HUES48 (cell line): ENCODE measurements around the gene HNRNPL.
"Not testable (repeated sequence)": the region's sequence is repeated elsewhere in the genome, so short reads cannot be mapped to it uniquely, and the experiment has no call there.

Experiments used
- H3K27ac ChIP-seq: one replicate; pipeline ENCODE4 v1.7.0; 2013; ENCODE audit warnings: low read depth, low read length, inconsistent platforms
- H3K27me3 ChIP-seq: 2 replicates; pipeline ENCODE4 v1.6.1; 2013; ENCODE audit warnings: mild to moderate bottlenecking, low read length; ENCODE audit not compliant: control insufficient read depth, insufficient read depth
- H3K36me3 ChIP-seq: 2 replicates; pipeline ENCODE4 v1.6.1; 2013; ENCODE audit warnings: low read length; ENCODE audit not compliant: control insufficient read depth, insufficient read depth
- H3K4me1 ChIP-seq: 2 replicates; pipeline ENCODE4 v1.6.1; 2013; ENCODE audit warnings: mild to moderate bottlenecking, low read length; ENCODE audit not compliant: control insufficient read depth, insufficient read depth
- H3K4me3 ChIP-seq: 2 replicates; pipeline ENCODE4 v1.5.1; 2013; ENCODE audit warnings: mild to moderate bottlenecking, low read depth, low read length
- H3K9ac ChIP-seq: 2 replicates; pipeline ENCODE4 v1.6.1; 2013; ENCODE audit warnings: mild to moderate bottlenecking, low read depth, low read length, moderate library complexity
- H3K9me3 ChIP-seq: 2 replicates; pipeline ENCODE4 v1.6.1; 2013; ENCODE audit warnings: low read length; ENCODE audit not compliant: control insufficient read depth, insufficient read depth

HNRNPL gene

DNA sequence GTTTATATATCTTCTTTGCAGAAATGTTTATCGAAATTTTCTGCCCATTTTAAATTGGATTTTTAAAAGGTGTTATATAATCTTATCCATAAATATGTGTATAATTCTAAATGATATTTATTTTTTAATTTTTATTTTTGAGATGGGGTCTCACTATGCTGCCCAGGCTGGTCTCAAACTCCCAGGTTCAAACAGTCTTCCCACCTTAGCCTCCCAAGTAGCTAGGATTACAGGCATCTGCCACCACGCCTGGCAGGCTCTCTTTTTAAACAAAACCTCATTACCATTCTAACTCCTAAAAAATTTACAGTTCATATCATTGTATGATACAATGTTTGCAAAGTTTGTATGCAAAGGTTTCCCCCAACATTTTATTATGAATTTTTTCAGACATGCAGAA is 53.6 kb downstream of the HNRNPL start:
- H3K9me3 ChIP-seq: peaks cover 7% of the 10 kb centered on the region; the same call in 1 of the 2 replicates
- H3K36me3 ChIP-seq: no peaks in the 10 kb centered on the region
- no peaks in the 10 kb centered on the region for H3K4me1 ChIP-seq

DNA sequence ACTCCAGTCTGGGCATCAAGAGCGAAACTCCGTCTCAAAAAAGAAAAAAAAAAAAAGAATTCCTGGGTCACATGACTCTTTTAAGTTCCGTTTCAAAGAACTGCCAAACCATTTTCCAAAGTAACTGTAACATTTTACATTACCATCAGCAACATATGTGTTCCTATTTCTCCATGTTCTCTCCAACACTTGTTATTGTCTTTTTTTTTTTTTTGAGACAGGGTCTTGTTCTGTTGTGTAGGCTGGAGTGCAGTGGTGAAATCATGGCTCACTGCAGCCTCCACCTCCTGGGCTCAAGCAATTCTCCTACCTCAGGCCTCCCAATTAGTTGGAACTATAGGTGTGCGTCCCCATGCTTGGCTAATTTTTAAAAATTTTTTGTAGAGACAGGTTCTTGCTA is 54.2 kb downstream of the HNRNPL start:
- no peak overlapping the region for H3K27ac ChIP-seq

More for the DNA sequence above, 53.6 kb downstream of the HNRNPL start:
- H3K9ac ChIP-seq: no peak overlapping the region
- H3K27me3 ChIP-seq: no peaks in the 10 kb centered on the region
- H3K27ac ChIP-seq: no peak overlapping the region
- H3K4me3 ChIP-seq: no peak overlapping the region

DNA sequence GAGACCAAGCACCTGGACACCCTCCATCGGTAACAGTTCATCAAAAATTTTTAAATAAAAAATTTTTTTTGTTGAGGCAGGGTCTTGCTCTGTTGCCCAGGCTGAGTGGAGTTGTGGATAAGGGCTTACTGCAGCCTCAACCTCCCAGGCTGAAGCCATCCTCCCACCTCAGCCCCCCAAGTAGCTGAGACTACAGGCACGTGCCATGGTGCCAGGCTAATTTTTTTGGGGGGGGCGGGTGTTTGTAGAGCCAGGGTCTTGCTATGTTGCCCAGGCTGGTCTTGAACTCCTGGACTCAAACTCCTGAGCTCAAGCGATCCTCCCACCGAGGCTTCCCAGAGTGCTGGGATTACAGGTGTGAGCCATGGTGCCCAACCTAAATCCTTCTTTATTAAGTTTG is 56.1 kb downstream of the HNRNPL start:
- Histone ChIP-seq H3K9me3 (peaks cover under 1% of the 10 kb centered on the region; the same call in 1 of the 2 replicates), H3K9ac (no peak overlapping the region), H3K36me3 (no peaks in the 10 kb centered on the region), H3K27me3 (no peaks in the 10 kb centered on the region), H3K4me1 (no peaks in the 10 kb centered on the region), H3K27ac (no peak overlapping the region), H3K4me3 (no peak overlapping the region)

More for the DNA sequence above, 54.2 kb downstream of the HNRNPL start:
- Histone ChIP-seq H3K4me3 (no peak overlapping the region), H3K36me3 (no peaks in the 10 kb centered on the region), H3K9me3 (peaks cover 7% of the 10 kb centered on the region; the same call in 1 of the 2 replicates), H3K27me3 (no peaks in the 10 kb centered on the region), H3K4me1 (no peaks in the 10 kb centered on the region), H3K9ac (no peak overlapping the region)

DNA sequence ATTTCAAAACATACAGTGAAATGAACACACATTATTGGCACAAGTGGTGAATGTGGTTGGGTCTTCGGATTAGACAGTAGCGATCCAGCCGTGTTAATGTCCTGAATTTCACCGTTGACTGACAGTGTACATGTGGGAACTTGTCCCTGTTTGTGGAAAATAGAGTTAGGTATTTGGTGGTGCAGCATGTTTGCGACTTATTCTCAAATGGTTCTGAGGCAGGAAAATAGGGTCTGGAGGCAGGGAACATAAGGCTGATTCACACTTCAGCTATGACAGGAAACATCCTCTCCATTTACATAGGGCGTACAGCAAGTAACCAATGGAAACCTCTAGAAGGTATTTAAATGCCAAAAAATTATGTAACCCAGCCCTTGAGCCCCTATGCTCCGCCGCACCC is 56.6 kb downstream of the HNRNPL start:
- no peaks in the 10 kb centered on the region for H3K9me3 ChIP-seq
- H3K27me3 ChIP-seq: no peaks in the 10 kb centered on the region
- no peak overlapping the region for H3K9ac ChIP-seq
- H3K36me3 ChIP-seq: no peaks in the 10 kb centered on the region
- no peak overlapping the region for H3K27ac ChIP-seq
- H3K4me3 ChIP-seq: no peak overlapping the region
- no peaks in the 10 kb centered on the region for H3K4me1 ChIP-seq

DNA sequence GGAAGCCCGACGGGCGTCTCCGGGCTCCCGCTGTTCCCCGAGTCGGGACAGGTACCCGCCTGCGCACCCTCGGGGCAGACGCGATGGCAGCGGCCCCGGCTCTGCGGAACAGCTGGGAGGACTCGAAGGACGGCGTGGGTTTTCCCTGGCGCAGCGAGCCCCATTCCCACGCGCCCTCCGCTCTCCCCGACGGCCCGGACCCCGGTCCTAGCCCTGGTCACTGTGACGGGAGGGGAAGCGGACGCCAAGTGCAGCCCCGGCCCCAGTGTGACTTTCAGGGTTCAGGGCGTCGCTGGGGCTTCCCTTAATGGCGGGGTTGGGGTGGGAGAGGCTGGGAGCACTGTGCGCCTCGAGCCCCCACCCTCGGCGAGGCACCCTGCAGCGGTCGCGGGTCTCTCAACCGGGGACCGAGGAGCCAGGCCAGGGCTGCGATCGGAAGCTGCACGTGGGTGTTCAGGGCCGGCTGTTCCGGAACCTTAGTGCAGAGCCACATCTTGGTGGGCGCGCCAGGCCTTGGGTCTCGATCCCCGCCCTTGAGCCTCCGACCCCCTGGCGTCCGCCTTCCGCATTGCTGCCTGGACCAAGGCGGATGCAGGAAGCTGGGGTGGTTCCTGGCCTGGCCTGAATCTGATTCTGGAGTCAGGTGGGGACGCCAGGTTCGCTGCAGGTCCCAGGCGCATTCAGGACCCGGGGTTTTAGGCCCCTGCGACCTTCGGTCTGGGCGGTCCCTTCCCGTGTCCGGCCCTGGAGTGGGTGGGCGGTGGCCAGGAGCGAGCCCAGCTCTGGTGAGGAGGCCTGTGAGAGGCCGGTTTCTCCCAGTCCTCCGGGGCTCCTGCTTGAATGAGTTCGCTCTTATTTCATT is 57.3 kb downstream of the HNRNPL start:
- H3K36me3 ChIP-seq: no peaks in the 10 kb centered on the region
- no peak overlapping the region for H3K4me3 ChIP-seq
- no peak overlapping the region for H3K27ac ChIP-seq
- H3K27me3 ChIP-seq: no peaks in the 10 kb centered on the region
- H3K9me3 ChIP-seq: no peaks in the 10 kb centered on the region
- H3K9ac ChIP-seq: no peak overlapping the region
- H3K4me1 ChIP-seq: no peaks in the 10 kb centered on the region

DNA sequence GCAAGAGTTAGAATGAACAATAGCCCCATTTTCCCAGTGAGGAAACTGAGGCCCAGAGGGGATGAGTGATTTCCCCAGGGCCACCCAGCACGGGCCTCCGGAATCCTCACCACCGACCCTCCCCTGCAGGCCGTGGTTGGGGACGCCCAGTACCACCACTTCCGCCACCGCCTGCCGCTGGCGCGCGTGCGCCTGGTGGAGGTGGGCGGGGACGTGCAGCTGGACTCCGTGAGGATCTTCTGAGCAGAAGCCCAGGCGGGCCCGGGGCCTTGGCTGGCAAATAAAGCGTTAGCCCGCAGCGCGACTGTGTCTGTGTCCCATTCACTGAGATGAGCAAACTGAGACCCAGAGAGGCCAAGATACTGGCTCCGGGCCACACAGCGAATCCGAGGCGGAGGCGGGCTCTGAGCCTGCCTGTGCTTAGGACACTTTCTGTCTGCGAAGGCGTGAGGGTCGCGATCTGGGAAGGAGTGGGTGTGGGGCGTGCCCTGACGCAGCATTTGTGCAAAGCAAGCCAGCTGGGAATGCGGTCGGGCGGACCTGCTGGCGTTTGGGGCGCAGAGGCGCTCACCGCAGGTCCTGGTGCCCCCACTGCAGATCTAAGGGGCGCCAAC is 58.2 kb downstream of the HNRNPL start:
- H3K9ac ChIP-seq, H3K4me3 ChIP-seq, H3K36me3 ChIP-seq, H3K27me3 ChIP-seq, H3K27ac ChIP-seq, H3K9me3 ChIP-seq, H3K4me1 ChIP-seq: not testable (repeated sequence)

DNA sequence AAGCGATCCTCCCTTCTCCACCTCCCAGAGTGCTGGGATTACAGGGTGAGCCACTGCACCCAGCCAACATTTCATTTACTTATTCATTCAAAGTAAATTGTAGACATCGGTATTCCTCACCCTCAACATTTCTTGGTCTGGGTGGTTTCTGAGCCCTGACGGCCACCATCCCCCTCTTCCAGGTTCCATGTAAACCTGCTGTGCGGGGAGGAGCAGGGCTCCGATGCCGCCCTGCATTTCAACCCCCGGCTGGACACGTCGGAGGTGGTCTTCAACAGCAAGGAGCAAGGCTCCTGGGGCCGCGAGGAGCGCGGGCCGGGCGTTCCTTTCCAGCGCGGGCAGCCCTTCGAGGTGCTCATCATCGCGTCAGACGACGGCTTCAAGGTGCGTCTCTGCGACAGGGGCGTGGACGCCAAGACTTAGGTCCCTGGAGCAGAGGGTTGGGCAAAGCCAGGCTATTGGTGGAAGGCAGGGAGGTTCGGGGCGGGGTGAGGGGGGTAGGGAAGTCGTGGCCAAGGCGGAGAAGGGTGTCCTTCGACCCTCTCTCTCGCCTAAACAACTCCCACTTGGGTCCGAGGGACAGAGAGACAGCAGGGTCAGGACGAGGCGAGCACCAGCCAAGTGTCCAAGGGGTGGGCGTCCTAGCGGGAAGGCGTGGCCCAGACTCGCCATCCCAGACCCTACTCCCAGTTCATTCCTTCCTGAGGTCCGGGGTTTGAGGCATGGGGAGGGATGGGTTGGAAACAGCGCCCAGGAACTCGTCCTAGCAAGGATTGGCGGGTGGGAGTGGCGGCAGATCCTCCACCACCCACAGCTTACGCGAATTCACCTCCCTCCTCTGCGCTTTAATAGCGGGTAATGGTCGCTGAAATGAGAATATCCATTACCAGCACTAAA is 59.0 kb downstream of the HNRNPL start:
- not testable (repeated sequence) for H3K9me3 ChIP-seq, H3K4me3 ChIP-seq, H3K27ac ChIP-seq, H3K27me3 ChIP-seq, H3K9ac ChIP-seq, H3K4me1 ChIP-seq, H3K36me3 ChIP-seq

DNA sequence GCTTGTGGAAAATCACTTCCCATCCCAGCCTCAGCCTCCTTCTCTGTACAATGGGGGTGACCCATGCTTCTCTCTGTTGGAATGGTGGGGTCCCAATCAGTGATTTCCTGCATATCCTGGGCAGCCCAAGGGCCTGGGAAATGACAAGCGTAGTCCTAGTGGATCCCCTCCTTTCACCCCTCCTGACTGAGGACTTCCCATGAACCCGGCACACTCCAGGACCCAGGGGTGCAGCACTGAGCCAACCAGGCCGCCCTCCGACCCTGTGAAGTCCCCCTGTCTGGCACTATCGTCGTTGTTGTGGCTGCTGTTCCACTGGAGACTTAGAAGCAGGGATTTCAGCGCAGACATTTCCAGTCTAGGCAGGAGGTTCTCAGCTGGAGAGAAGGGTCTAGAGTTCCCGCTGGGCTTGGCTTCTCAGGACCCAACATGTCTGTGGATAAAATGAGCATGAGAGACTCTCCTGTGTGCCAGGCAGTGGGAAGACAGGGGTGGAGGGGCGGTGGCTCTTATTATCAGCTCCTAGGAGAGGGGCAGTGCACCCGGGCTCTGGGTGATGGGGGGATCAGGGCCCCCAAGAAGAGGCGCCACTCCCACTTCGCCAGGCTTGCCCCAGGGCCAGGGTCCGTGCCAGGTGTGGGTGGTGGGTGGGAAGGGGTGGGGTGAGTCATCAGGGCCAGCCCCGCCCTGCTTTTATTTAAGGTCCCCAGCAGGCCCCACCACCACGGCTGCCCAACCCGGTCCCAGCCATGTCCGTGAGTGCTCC is 61.1 kb downstream of the HNRNPL start, which contains the start of gene LGALS7B:
LGALS7B (plus strand) TSS at position 723 of the 766 bp plus-strand sequence; CDS start at position 750, 27 bp downstream.
- Histone ChIP-seq H3K4me1 (no peaks in the 10 kb centered on the region), H3K27me3 (no peaks in the 10 kb centered on the region), H3K36me3 (no peaks in the 10 kb centered on the region), H3K9me3 (no peaks in the 10 kb centered on the region), H3K9ac (no peak within 1 kb of the TSS), H3K4me3 (no peak within 1 kb of the TSS), H3K27ac (no peak within 1 kb of the TSS)

DNA sequence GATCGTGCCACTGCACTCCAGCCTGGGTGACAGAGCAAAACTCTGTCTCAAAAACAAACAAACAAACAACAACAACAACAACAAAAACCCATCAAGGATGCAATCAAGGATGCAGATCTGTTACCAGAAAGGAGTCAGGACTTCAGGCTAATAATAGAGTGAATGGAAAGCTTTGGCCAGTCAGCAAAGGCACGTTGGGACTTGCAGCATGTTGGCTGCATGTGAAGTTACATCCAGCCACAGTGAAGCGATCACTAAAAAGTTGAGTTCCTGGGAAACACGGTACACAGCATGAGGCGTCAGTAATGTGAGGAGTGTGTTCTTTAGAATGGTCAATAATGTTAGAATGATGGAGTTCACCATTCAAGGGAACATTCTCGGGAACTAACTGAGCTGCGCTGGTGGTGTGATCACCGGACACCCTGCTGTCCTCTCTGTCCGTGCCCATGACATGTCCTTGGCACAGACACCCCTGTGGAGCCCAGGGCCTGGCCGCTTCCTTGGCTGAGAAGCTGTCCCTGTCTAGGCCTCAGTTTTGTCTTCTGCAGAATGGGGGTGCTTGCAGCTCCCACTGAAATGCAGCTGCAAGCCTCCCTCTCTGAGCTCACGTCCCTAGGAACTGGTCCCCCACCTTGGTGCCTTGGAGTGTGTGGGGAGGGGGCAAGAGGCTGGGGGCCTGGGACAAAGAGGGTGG is 63.1 kb downstream of the HNRNPL start:
- no peak overlapping the region for H3K4me3 ChIP-seq
- H3K27me3 ChIP-seq: no peaks in the 10 kb centered on the region
- H3K9ac ChIP-seq: no peak overlapping the region
- no peak overlapping the region for H3K27ac ChIP-seq
- H3K4me1 ChIP-seq: no peaks in the 10 kb centered on the region
- no peaks in the 10 kb centered on the region for H3K36me3 ChIP-seq
- no peaks in the 10 kb centered on the region for H3K9me3 ChIP-seq
